Endodermal cell (in vitro differentiated cells): ENCODE data around the gene CACFD1. TPM values are rescaled to one million over a fixed set of nuclear protein-coding genes. Genes with fewer than 3 reads are reported as not detected.

Experiments used
- DNase-seq: peaks from one replicate; pipeline ENCODE4 v3.0.0-alpha.2; 2017
- H3K27ac ChIP-seq: 2 replicates; pipeline ENCODE4 v1.5.1; 2013; ENCODE audit warnings: mild to moderate bottlenecking, low read depth, low read length, moderate library complexity
- H3K27me3 ChIP-seq: 2 replicates; pipeline ENCODE4 v1.6.1; 2013; ENCODE audit warnings: mild to moderate bottlenecking, low read length, moderate library complexity; ENCODE audit not compliant: insufficient read depth, control insufficient read depth, poor library complexity, severe bottlenecking
- H3K36me3 ChIP-seq: 2 replicates; pipeline ENCODE4 v1.7.0; 2013; ENCODE audit warnings: mild to moderate bottlenecking, low read length, moderate library complexity; ENCODE audit not compliant: control insufficient read depth, insufficient read depth
- H3K4me1 ChIP-seq: one replicate; pipeline ENCODE4 v1.7.0; 2013; ENCODE audit warnings: low read length; ENCODE audit not compliant: control insufficient read depth, insufficient read depth
- H3K4me3 ChIP-seq: 2 replicates; pipeline ENCODE4 v1.5.1; 2013; ENCODE audit warnings: mild to moderate bottlenecking, low read length, moderate library complexity
- H3K9ac ChIP-seq: 2 replicates; pipeline ENCODE4 v1.6.1; 2013; ENCODE audit warnings: mild to moderate bottlenecking, low read length, moderate library complexity; ENCODE audit not compliant: poor library complexity, severe bottlenecking; ENCODE audit errors: extremely low read depth
- H3K9me3 ChIP-seq: 2 replicates; pipeline ENCODE4 v1.6.1; 2013; ENCODE audit warnings: mild to moderate bottlenecking, low read length, moderate library complexity; ENCODE audit not compliant: control insufficient read depth
- H3K27ac Mint-ChIP-seq: 2 replicates; pipeline ENCODE4 v1.8.0; 2020; ENCODE audit warnings: mixed read lengths
- H3K27me3 Mint-ChIP-seq: 2 replicates; pipeline ENCODE4 v1.8.0; 2021; ENCODE audit warnings: mild to moderate bottlenecking, mixed read lengths; ENCODE audit not compliant: insufficient read depth
- H3K36me3 Mint-ChIP-seq: 2 replicates; pipeline ENCODE4 v1.8.0; 2020; ENCODE audit warnings: low read depth, mixed read lengths
- H3K4me1 Mint-ChIP-seq: 2 replicates; pipeline ENCODE4 v1.8.0; 2020; ENCODE audit warnings: mixed read lengths
- H3K4me3 Mint-ChIP-seq: 2 replicates; pipeline ENCODE4 v1.8.0; 2020; ENCODE audit warnings: mild to moderate bottlenecking, moderate library complexity, mixed read lengths
- H3K9me3 Mint-ChIP-seq: 2 replicates; pipeline ENCODE4 v1.8.0; 2020; ENCODE audit warnings: mild to moderate bottlenecking, mixed read lengths
- CTCF ChIP-seq: fragments of 200-600 bp; sonication (generic); conservative IDR thresholded peaks from 2 replicates; pipeline ENCODE4 v1.5.0; 2021; ENCODE audit warnings: antibody characterized with exemption, mild to moderate bottlenecking
- WGBS, 2 experiments: methylation state at CpG; one replicate each; pipeline versions ENCODE4 v1.1.5 to v1.1.7; 2013; ENCODE audit warnings: missing lambda C conversion rate in 2 of 2, mixed read lengths in 1 of 2; ENCODE audit not compliant: insufficient coverage in 1 of 2, insufficient read length in 1 of 2; 5-methylcytosine and 5-hydroxymethylcytosine counted together
- total RNA-seq, 2 donors: library from RNA; stranded (reverse); fragmentation: NEBNext Ultra II Directional in 1 of 2; extraction: Animal tissue kit (Norgen Biotek cat#: 25700) in 1 of 2; gene quantifications; 2 replicates in 1 of 2; 3 replicates in 1 of 2; pipeline ENCODE4 v1.2.1, GENCODE V29; 2021

The CACFD1 gene
- total RNA-seq, 2 donors from 2014 or later = 30.6 to 35.0 TPM

DNA sequence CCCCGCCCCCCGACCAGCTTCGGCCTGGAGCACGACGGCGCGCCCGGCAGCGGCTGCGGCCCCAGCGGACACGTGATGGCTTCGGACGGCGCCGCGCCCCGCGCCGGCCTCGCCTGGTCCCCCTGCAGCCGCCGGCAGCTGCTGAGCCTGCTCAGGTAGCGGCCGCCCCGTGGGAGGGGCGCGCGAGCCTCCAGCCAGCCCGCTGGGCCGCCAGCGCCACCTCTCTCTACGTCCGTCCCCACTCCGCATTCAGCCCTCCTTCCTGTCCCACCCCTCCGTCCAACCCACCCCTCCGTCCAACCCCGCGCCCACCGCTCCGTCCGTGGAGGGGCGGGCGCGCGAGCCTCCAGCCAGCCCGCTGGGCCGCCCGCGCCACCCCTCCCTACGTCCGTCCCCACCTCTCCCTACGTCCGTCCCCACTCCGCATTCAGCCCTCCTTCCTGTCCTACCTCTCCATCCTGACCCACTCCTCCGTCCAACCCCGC is 31.1 kb upstream of the CACFD1 start:
- Mint-ChIP-seq H3K9me3 (peaks cover 5% of the 10 kb centered on the region), H3K27ac (no peak overlapping the region), H3K4me1 (no peaks in the 10 kb centered on the region), H3K36me3 (peaks cover 3% of the 10 kb centered on the region), H3K27me3 (peaks cover 6% of the 10 kb centered on the region), H3K4me3 (peak overlapping the region; percentile 55)
- Histone ChIP-seq H3K4me3 (no peak overlapping the region), H3K27ac (no peak overlapping the region), H3K36me3 (no peaks in the 10 kb centered on the region), H3K9me3 (peaks cover 10% of the 10 kb centered on the region), H3K27me3 (no peaks in the 10 kb centered on the region), H3K9ac (no peak overlapping the region), H3K4me1 (no peaks in the 10 kb centered on the region)
- WGBS, 2 experiments = 1 to 3% methylated on average over 6 to 56 of the region's 57 CpGs
- no peak for TF ChIP-seq CTCF
- peak; percentile 86 for DNase-seq

DNA sequence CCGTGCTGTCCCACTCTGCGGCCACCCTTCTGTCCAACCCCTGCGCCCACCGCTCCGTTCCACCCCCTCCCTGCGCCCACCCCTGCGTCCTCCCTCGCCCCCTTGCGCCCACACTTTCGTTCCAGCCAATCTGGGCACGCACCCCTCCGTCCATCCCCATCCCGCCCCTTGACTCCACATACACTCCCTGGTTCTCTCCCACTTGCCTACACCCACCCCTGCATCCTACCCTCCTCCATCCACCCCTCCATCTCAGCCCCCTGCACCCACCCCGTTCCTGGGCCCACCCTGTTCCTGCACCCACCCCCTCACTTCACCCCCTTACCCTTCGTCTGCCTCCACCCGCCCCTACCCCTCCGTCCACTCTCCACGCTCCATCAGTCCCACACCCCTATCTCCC is 30.6 kb upstream of the CACFD1 start:
- no peaks in the 10 kb centered on the region for H3K4me1 Mint-ChIP-seq
- no peak for TF ChIP-seq CTCF
- H3K4me3 ChIP-seq = no peak overlapping the region
- H3K4me3 Mint-ChIP-seq = peak overlapping the region; percentile 55
- no peaks in the 10 kb centered on the region for H3K27me3 ChIP-seq
- H3K9me3 Mint-ChIP-seq = peaks cover 5% of the 10 kb centered on the region
- no peaks in the 10 kb centered on the region for H3K36me3 ChIP-seq
- peaks cover 10% of the 10 kb centered on the region for H3K9me3 ChIP-seq
- peaks cover 6% of the 10 kb centered on the region for H3K27me3 Mint-ChIP-seq
- DNase-seq = peak; percentile 83
- no peaks in the 10 kb centered on the region for H3K4me1 ChIP-seq
- H3K27ac Mint-ChIP-seq = no peak overlapping the region
- H3K27ac ChIP-seq = no peak overlapping the region
- WGBS, 2 experiments = 5% methylated on average over 18 of the region's 18 CpGs; no CpG with 5 or more reads in 1 of the 2 experiments
- H3K36me3 Mint-ChIP-seq = peaks cover 3% of the 10 kb centered on the region
- H3K9ac ChIP-seq = no peak overlapping the region

DNA sequence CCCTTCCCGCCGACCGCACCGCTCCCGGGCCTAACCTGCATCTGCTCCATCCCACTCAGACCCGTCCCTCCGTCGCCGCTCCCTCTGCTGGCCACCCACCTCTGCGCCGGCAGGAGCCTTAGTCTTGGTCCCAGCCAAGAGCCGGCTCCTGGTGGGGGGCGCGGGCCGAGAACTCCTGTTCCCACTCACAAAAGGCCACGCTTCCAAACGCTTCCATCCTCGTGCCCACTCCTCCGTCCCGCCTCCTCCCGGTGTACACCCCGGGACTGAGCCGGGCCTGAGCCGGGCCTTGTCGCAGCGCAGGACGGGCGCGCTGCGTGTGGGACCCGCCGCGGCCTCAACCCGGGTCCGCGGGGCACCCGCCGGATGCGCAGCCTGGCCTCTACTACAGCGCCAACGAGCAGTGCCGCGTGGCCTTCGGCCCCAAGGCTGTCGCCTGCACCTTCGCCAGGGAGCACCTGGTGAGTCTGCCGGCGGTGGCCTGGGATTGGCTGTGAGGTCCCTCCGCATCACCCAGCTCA is 30.1 kb upstream of the CACFD1 start:
- no peaks in the 10 kb centered on the region for H3K27me3 ChIP-seq
- peak; percentile 95 for DNase-seq
- Mint-ChIP-seq H3K9me3 (peaks cover 5% of the 10 kb centered on the region), H3K36me3 (peaks cover 3% of the 10 kb centered on the region), H3K27me3 (peaks cover 6% of the 10 kb centered on the region), H3K4me1 (no peaks in the 10 kb centered on the region), H3K4me3 (peak overlapping the region; percentile 55), H3K27ac (no peak overlapping the region)
- WGBS, 2 experiments = 19 to 21% methylated on average over 41 to 49 of the region's 49 CpGs
- peak; percentile 78 for TF ChIP-seq CTCF
- no peak overlapping the region for H3K9ac ChIP-seq
- no peaks in the 10 kb centered on the region for H3K4me1 ChIP-seq
- H3K9me3 ChIP-seq = peaks cover 10% of the 10 kb centered on the region
- H3K27ac ChIP-seq = no peak overlapping the region
- H3K4me3 ChIP-seq = no peak overlapping the region
- H3K36me3 ChIP-seq = no peaks in the 10 kb centered on the region
